H1 (cell line): Measurements from ENCODE around the gene HOMER2. TPM values are rescaled to one million over a fixed set of nuclear protein-coding genes. Genes with fewer than 3 reads are reported as not detected.

Experiments used
- E2F6 ChIP-seq: IDR thresholded peaks from 2 replicates; pipeline ENCODE4 v1.6.1; 2012; ENCODE audit warnings: inconsistent platforms
- EZH2 ChIP-seq: fragments of 200-600 bp; sonication (generic); IDR thresholded peaks from 2 replicates; pipeline ENCODE4 v1.7.1; 2012; ENCODE audit warnings: low read depth, mild to moderate bottlenecking, moderate library complexity, low read length, inconsistent platforms; ENCODE audit not compliant: severe bottlenecking
- GABPA ChIP-seq: IDR thresholded peaks from 2 replicates; pipeline ENCODE4 v1.6.1; 2011; ENCODE audit warnings: mild to moderate bottlenecking, low read length, moderate library complexity, borderline replicate concordance; ENCODE audit not compliant: insufficient read depth
- PHF8 ChIP-seq: fragments of 200-600 bp; sonication (generic); conservative IDR thresholded peaks from 2 replicates; pipeline ENCODE4 v1.7.1; 2012; ENCODE audit warnings: low read depth, mild to moderate bottlenecking, inconsistent platforms, low read length, moderate library complexity
- SIX5 ChIP-seq: IDR thresholded peaks from 2 replicates; pipeline ENCODE4 v1.6.1; 2011; ENCODE audit warnings: mild to moderate bottlenecking, low read depth, low read length
- SP4 ChIP-seq: IDR thresholded peaks from 2 replicates; pipeline ENCODE4 v1.6.1; 2012; ENCODE audit warnings: low read length, inconsistent platforms
- SRF ChIP-seq: IDR thresholded peaks from 2 replicates; pipeline ENCODE4 v1.6.1; 2011; ENCODE audit warnings: mild to moderate bottlenecking, low read depth, low read length, moderate library complexity
- TBP ChIP-seq: IDR thresholded peaks from 2 replicates; pipeline ENCODE4 v1.6.1; 2011; ENCODE audit warnings: low read depth, low read length, improper control_type of control experiment
- USF2 ChIP-seq: IDR thresholded peaks from 2 replicates; pipeline ENCODE4 v1.6.1; 2011; ENCODE audit warnings: low read length, improper control_type of control experiment
- ZNF274 ChIP-seq: IDR thresholded peaks from 2 replicates; pipeline ENCODE4 v1.7.0; 2012; ENCODE audit warnings: low read length, borderline replicate concordance; ENCODE audit errors: extremely low read depth
- polyA plus RNA-seq, 7 experiments: library from polyadenylated mRNA; depleted of rRNA in 3 of 7; stranded (reverse) in 5 of 7; unstranded in 2 of 7; fragments of >200 nt in 5 of 7; fragments of 200-250 nt in 2 of 7; gene quantifications; 1 replicate in 5 of 7; 2 replicates in 1 of 7; 4 replicates in 1 of 7; pipeline versions ENCODE4 v1.2.1 to v1.2.3, GENCODE V29; 2011 to 2013; ENCODE audit warnings: missing spikeins in 2 of 7, mixed read lengths in 2 of 7
- total RNA-seq: library from RNA; stranded (reverse); fragmentation: NEBNext Ultra II Directional; extraction: Animal tissue kit (Norgen Biotek cat#: 25700); gene quantifications from 2 replicates; pipeline ENCODE4 v1.2.1, GENCODE V29; 2021

The HOMER2 gene
- total and polyA plus RNA-seq, 2 of the 8 experiments (the other 6 are each of a cell fraction or from before 2014, with no cell fraction given): 12.5 to 27.6 TPM

- no peak for TF ChIP-seq SP4
- TF ChIP-seq SIX5: no peak
- no peak for TF ChIP-seq USF2
- no peak for TF ChIP-seq E2F6
- no peak for TF ChIP-seq TBP
- no peak for TF ChIP-seq SRF
- no peak for TF ChIP-seq GABPA
- TF ChIP-seq EZH2: no peak
- no peak for TF ChIP-seq ZNF274
- no peak for TF ChIP-seq PHF8
These were observed 11.2 kb upstream of the HOMER2 start (continued) for GRCh38 chr15:82963471-82964341.
